Uterus (tissue), 4 donors: ENCODE results near the gene ACMSD. TPM values are rescaled to one million over a fixed set of nuclear protein-coding genes. Genes with fewer than 3 reads are reported as not detected.

Experiments
- DNase-seq, 2 donors: peaks; one replicate each; pipeline ENCODE4 v3.0.0-alpha.2; 2019 to 2020
- H3K27ac ChIP-seq, 2 donors: fragments of 200-600 bp; sonication (generic); 1 replicate in 1 of 2; 2 replicates in 1 of 2; pipeline ENCODE4 v1.5.1; 2016 to 2018
- H3K27me3 ChIP-seq, 2 donors: fragments of 200-600 bp; sonication (generic); one replicate each; pipeline ENCODE4 v1.5.1; 2018 to 2019; ENCODE audit warnings: control low read depth in 1 of 2
- H3K36me3 ChIP-seq, 2 donors: fragments of 200-600 bp; sonication (generic); one replicate each; pipeline ENCODE4 v1.5.1; 2019; ENCODE audit warnings: control low read depth in 1 of 2
- H3K4me1 ChIP-seq, 2 donors: fragments of 200-600 bp; sonication (generic); one replicate each; pipeline ENCODE4 v1.5.1; 2018 to 2019; ENCODE audit warnings: control low read depth in 1 of 2
- H3K4me3 ChIP-seq, 2 donors: fragments of 200-600 bp; sonication (generic); 1 replicate in 1 of 2; 2 replicates in 1 of 2; pipeline ENCODE4 v1.5.1; 2018 to 2019; ENCODE audit warnings: mild to moderate bottlenecking in 1 of 2
- H3K9me3 ChIP-seq, 2 donors: fragments of 200-600 bp; sonication (generic); one replicate each; pipeline ENCODE4 v1.5.1; 2019; ENCODE audit warnings: control low read depth in 1 of 2
- POLR2A ChIP-seq, 2 donors: fragments of 450-650 bp; IDR thresholded peaks; one replicate each; pipeline ENCODE4 v1.6.1; 2016; ENCODE audit warnings: antibody characterized with exemption in 2 of 2, mild to moderate bottlenecking in 1 of 2, moderate library complexity in 1 of 2
- intact Hi-C: fragments of 100-400 bp; cut with DNase I; formaldehyde crosslinking; loops from one replicate; pipeline ENCODE4 v1.15.1; 2023; ENCODE audit warnings: low total_unique reads
- microRNA-seq: library from miRNA; unstranded; fragments of <30 nt; microRNA quantifications from one replicate; pipeline ENCODE4, GENCODE V29; 2016; ENCODE audit warnings: borderline microRNAs expressed, borderline replicate concordance
- small RNA-seq: library from RNA; depleted of rRNA; stranded (forward); fragments of <200 nt; gene quantifications from one replicate; pipeline ENCODE3, GENCODE V24; 2016
- total RNA-seq, 4 donors: library from RNA; depleted of rRNA in 3 of 4; stranded (reverse); fragments of >200 nt in 3 of 4; gene quantifications; one replicate each; pipeline versions ENCODE4 v1.1.0 to v1.2.4, GENCODE V29; 2014 to 2023
- TF ChIP-seq, protein P1 (sequence below), 4 experiments: fragments of 200-600 bp in 2 of 4; fragments of 450-650 bp in 2 of 4; sonication (generic) in 2 of 4; IDR thresholded peaks; one replicate each; pipeline ENCODE4 v1.5.1; 2016 to 2019; ENCODE audit warnings: antibody characterized with exemption in 4 of 4, mild to moderate bottlenecking in 2 of 4, moderate library complexity in 1 of 4
- donor health status: DM: yes; HTN: yes; CAD: no.

Gene ACMSD
- total RNA-seq, 4 donors from 2014 or later, result not detected

GRCh38 chr2:134950886-134951285 is 112.5 kb downstream of the ACMSD start:
- Histone ChIP-seq H3K36me3 (no peaks in the 10 kb centered on the region), H3K27me3 (no peaks in the 10 kb centered on the region), H3K27ac (no peak overlapping the region), H3K4me1 (no peaks in the 10 kb centered on the region), H3K4me3 (no peak overlapping the region), H3K9me3 (no peaks in the 10 kb centered on the region)
- TF ChIP-seq POLR2A (IDR thresholded peaks at IDR 0.05), result no peak
- TF ChIP-seq, protein P1, sequence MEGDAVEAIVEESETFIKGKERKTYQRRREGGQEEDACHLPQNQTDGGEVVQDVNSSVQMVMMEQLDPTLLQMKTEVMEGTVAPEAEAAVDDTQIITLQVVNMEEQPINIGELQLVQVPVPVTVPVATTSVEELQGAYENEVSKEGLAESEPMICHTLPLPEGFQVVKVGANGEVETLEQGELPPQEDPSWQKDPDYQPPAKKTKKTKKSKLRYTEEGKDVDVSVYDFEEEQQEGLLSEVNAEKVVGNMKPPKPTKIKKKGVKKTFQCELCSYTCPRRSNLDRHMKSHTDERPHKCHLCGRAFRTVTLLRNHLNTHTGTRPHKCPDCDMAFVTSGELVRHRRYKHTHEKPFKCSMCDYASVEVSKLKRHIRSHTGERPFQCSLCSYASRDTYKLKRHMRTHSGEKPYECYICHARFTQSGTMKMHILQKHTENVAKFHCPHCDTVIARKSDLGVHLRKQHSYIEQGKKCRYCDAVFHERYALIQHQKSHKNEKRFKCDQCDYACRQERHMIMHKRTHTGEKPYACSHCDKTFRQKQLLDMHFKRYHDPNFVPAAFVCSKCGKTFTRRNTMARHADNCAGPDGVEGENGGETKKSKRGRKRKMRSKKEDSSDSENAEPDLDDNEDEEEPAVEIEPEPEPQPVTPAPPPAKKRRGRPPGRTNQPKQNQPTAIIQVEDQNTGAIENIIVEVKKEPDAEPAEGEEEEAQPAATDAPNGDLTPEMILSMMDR (IDR thresholded peaks at IDR 0.05), result no peak
- intact Hi-C loops, result no loop called here
- DNase-seq, result no peak

Small RNAs within 50 kb of the gene (microRNA-seq; reads per million reads assigned to microRNA genes)
- gene MIR5590, result not detected

Small RNAs within 50 kb of the gene (small RNA-seq; reads per million reads assigned to genes)
- gene AC110620.1 (not detected), gene MIR5590 (not detected)

Other genes with a start within 250 kb of the ACMSD start
- 1 to 10 TPM in 1 of 4 donors, under 1 TPM in 1, not detected in 2; 0.34 to 1.2 TPM for gene TMEM163, start 119.6 kb upstream of the ACMSD start, total RNA-seq
- gene CCNT2, start 80.2 kb downstream of the ACMSD start, total RNA-seq, result 100 to 1,000 TPM in 2 of 4 donors, 10 to 100 TPM in 2; 53.2 to 152 (median 84.9) TPM
- gene MAP3K19, start 208.8 kb downstream of the ACMSD start, total RNA-seq, result 1 to 10 TPM in 2 of 4 donors, under 1 TPM in 1, not detected in 1; 0.40 to 3.8 (median 2.1) TPM
- 100 to 1,000 TPM in 1 of 4 donors, 10 to 100 TPM in 3; 15.6 to 105 (median 47.8) TPM for gene RAB3GAP1, start 213.7 kb downstream of the ACMSD start, total RNA-seq